Measurements from ENCODE around the gene BBC3.
A peak's percentile ranks its signal among the peaks of the same experiment; 100 is the strongest.

BBC3 gene

DNA sequence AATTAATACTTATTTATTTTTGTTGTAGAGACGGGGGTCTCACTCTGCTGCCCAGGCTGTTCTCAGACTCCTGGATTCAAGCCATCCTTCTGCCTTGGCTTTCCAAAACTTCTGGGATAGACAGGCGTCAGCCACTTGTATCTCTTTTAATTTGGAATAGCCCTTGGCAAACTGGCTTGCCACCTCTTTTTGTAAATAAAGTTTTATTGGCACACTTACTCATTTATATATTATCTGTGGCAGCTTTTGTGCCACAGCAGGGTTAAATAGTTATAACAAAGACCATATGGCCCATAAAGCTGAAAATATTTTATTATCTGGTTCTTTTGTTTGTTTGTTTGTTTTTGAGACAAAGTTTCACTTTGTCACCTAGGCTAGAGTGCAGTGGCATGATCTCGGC is 30.5 kb downstream of the BBC3 start:
- H3K4me3 ChIP-seq (ENCODE audit: low read length), result no peak overlapping the region
- no peak for TF ChIP-seq CTCF (conservative IDR thresholded peaks at IDR 0.05; ENCODE audit: low read length)
- no peak for DNase-seq (ENCODE audit: low read depth)

DNA sequence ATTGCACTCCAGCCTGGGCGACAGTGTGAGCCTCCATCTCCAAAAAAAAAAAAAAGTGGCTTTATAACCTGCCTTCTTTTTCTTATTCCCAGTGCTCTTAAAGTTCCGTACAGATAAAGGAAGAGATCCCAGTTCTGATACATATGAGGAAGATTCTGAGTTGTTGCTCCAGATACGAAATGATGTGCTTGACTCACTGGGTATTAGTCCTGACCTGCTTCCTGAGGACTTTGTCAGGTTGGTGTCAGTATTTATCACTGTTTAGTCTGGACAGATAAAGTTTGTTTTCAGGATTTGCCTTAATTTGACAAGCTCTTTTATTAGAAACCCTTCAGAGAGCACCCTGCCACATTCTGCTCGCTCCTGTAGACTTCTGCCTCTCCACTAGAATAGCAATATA is 33.9 kb downstream of the BBC3 start:
- DNase-seq (ENCODE audit: low read depth), result no peak
- TF ChIP-seq CTCF (conservative IDR thresholded peaks at IDR 0.05; ENCODE audit: low read length), result no peak
- H3K4me3 ChIP-seq (ENCODE audit: low read length), result no peak overlapping the region

GRCh38 chr19:47195434-47195833 is 35.6 kb downstream of the BBC3 start:
- TF ChIP-seq CTCF (conservative IDR thresholded peaks at IDR 0.05; ENCODE audit: low read length), result no peak
- no peak overlapping the region for H3K4me3 ChIP-seq (ENCODE audit: low read length)
- no peak for DNase-seq (ENCODE audit: low read depth)

GRCh38 chr19:47190167-47190727 is 40.8 kb downstream of the BBC3 start:
- DNase-seq (ENCODE audit: low read depth), result peak; percentile 82
- H3K4me3 ChIP-seq (ENCODE audit: low read length), result no peak overlapping the region
- TF ChIP-seq CTCF (conservative IDR thresholded peaks at IDR 0.05; ENCODE audit: low read length), result no peak

DNA sequence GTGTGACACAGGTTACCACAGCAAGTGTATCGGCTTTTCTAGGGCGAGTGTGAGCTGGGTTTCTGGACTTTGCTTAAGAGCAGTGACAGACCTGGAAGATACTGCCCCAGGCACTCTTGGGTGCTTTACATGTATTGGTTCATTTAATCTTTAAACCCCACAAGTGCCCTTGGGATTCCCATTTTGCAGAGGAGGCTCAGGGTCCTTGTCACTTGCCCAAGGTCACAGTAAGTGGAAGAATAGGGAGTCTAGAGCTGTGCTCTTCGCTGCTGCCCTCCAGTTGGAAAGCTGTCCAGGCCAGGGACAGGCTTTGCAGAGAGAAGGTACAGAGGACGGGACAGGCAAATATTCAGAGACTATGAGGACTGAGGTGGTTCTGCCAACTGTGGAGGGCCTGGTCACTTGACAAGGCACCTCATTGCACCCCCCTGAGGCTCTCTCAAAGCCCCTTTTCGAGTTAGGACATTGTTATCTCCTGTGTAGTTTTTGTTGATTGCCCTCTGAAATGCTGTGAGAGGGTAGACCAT is 42.4 kb downstream of the BBC3 start:
- TF ChIP-seq CTCF (conservative IDR thresholded peaks at IDR 0.05; ENCODE audit: low read length), result no peak
- H3K4me3 ChIP-seq (ENCODE audit: low read length), result no peak overlapping the region
- DNase-seq (ENCODE audit: low read depth), result no peak

DNA sequence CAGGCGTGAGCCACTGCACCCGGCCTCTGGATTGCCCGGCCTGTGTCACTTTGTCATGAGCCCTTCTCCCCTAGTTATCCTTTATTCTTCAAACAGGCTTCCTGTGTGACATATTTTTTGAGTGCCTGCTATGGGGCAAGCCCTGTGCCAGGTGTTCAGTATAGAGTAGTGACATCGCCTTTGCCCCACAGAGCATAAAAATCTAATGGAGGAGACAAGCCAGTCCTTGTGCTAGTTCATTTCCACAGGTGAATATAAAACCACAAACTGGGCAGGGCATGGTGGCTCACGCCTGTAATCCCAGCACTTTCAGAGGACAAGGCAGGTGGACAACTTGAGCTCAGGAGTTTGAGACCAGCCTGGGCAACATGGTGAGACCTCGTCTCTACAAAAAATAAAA is 43.2 kb downstream of the BBC3 start:
- TF ChIP-seq CTCF (conservative IDR thresholded peaks at IDR 0.05; ENCODE audit: low read length), result no peak
- DNase-seq (ENCODE audit: low read depth), result no peak
- no peak overlapping the region for H3K4me3 ChIP-seq (ENCODE audit: low read length)

- H3K4me3 ChIP-seq (ENCODE audit: low read length), result no peak overlapping the region
- TF ChIP-seq CTCF (conservative IDR thresholded peaks at IDR 0.05; ENCODE audit: low read length), result no peak
- no peak for DNase-seq (ENCODE audit: low read depth)
Observed at GRCh38 chr19:47187335-47187655, 43.7 kb downstream of the BBC3 start.
